Retinal pigment epithelial cell (primary cell): Measurements from ENCODE around the gene GKN2.
"Not testable (repeated sequence)": the region's sequence is repeated elsewhere in the genome, so short reads cannot be mapped to it uniquely, and the experiment has no call there.

ENCODE experiments used
- DNase-seq: peaks from one replicate; pipeline ENCODE4 v3.0.0-alpha.2; 2010; ENCODE audit warnings: low read depth
- H3K4me3 ChIP-seq: 2 replicates; pipeline ENCODE4 v1.5.1; 2011; ENCODE audit warnings: mild to moderate bottlenecking, low read length, control low read depth, moderate library complexity
- CTCF ChIP-seq: conservative IDR thresholded peaks from 2 replicates; pipeline ENCODE4 v1.5.1; 2011; ENCODE audit warnings: low read depth, low read length, control low read depth, inconsistent platforms

The GKN2 gene

GRCh38 chr2:68964282-68964681 is 11.6 kb upstream of the GKN2 start:
- H3K4me3 ChIP-seq: no peak overlapping the region
- no peak for TF ChIP-seq CTCF
- DNase-seq: no peak

DNA sequence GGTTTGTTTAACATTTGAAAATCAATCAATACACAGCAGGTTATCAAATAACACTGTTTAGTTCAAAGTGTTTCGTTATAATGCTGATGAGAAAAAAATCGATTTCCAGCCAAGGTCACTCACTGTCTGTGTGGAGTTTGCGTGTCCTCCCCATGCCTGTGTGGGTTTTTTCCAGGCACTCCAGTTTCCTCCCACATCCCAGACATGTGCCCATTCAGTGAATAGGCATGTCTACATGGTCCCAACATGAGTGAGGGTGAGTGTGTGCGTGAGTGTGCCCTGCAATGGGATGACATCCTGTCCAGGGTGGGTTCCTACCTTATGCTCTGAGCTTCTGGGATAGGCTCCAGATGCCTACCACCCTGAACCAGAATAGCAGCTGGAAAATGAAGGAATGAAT is 8.7 kb upstream of the GKN2 start:
- TF ChIP-seq CTCF: no peak
- no peak overlapping the region for H3K4me3 ChIP-seq
- DNase-seq: no peak

GRCh38 chr2:68959001-68959400 is 6.3 kb upstream of the GKN2 start:
- TF ChIP-seq CTCF: no peak
- DNase-seq: no peak
- H3K4me3 ChIP-seq: no peak overlapping the region

GRCh38 chr2:68955432-68955831 is 2.7 kb upstream of the GKN2 start:
- H3K4me3 ChIP-seq, DNase-seq: not testable (repeated sequence)

DNA sequence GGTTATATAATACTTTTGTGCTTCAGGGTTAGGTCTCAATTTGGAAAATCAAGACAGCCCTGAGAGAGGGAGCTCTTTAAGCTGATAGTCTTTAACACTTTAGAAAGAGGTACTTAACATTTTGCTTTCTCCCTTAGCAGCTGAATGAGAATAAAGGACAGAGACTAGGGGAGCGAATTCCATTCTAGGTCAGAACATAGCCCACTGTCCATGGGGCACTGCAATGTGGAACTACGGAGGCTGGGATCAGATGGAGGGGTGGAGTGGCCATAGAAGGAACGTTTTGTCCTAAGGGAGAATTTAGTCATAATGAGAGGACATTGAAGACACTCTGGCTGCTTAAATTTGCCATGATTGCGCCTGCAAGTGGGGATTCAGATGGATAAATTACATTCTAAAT is 794 bp downstream of the GKN2 start:
- no peak for TF ChIP-seq CTCF
- no peak overlapping the region for H3K4me3 ChIP-seq
- no peak for DNase-seq

DNA sequence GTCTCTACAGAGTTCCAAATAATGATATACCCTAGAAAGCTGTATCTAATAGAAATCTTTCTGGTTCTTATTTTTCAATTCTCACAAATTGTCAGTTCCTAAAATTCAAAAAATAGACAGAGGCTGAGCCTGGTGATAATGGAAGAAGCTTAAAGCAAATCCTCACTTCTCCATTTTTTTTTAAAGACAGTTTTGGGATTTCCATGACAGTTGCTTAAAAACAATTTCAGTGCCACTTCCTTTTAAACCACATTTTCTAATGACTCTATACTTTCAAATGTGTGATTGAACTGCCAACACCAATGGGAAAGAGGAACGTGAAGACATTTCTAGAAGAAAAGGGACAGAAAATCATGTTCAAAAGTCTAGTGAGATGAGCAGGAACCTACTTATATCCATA is 4.0 kb downstream of the GKN2 start:
- TF ChIP-seq CTCF: no peak
- no peak overlapping the region for H3K4me3 ChIP-seq
- DNase-seq: no peak

- no peak overlapping the region for H3K4me3 ChIP-seq
- no peak for TF ChIP-seq CTCF
- no peak for DNase-seq
Measured at GRCh38 chr2:68946117-68946516, 6.6 kb downstream of the GKN2 start.
